ENCODE results near the gene KHDRBS2. TPM values are rescaled to one million over a fixed set of nuclear protein-coding genes. Genes with fewer than 3 reads are reported as not detected.

KHDRBS2 gene
- total RNA-seq, 1 donor from 2014 or later, result not detected

- TF ChIP-seq CTCF (IDR thresholded peaks at IDR 0.05), result no peak
- Mint-ChIP-seq H3K9me3 (ENCODE audit: unreplicated experiment) (peaks cover 61% of the 10 kb centered on the region), H3K36me3 (ENCODE audit: unreplicated experiment) (no peaks in the 10 kb centered on the region), H3K27me3 (ENCODE audit: unreplicated experiment) (no peaks in the 10 kb centered on the region), H3K4me3 (ENCODE audit: unreplicated experiment) (no peak overlapping the region), H3K27ac (ENCODE audit: unreplicated experiment) (no peak overlapping the region), H3K4me1 (ENCODE audit: unreplicated experiment) (no peaks in the 10 kb centered on the region)
- no peak for DNase-seq (ENCODE audit: extremely low spot score, unreplicated experiment)
These were observed 645.6 kb downstream of the KHDRBS2 start for GRCh38 chr6:61640463-61640862.
